GM21737 (cell line): ENCODE measurements around the gene CASTOR2.
"Not testable (repeated sequence)": the region's sequence is repeated elsewhere in the genome, so short reads cannot be mapped to it uniquely, and the experiment has no call there.

Experiments used
- ATAC-seq: cut with Tn5 transposase; IDR thresholded peaks from one replicate; pipeline ENCODE4 v1.9.1; 2021; ENCODE audit warnings: mild to moderate bottlenecking, moderate library complexity; ENCODE audit not compliant: unreplicated experiment

The CASTOR2 gene

DNA sequence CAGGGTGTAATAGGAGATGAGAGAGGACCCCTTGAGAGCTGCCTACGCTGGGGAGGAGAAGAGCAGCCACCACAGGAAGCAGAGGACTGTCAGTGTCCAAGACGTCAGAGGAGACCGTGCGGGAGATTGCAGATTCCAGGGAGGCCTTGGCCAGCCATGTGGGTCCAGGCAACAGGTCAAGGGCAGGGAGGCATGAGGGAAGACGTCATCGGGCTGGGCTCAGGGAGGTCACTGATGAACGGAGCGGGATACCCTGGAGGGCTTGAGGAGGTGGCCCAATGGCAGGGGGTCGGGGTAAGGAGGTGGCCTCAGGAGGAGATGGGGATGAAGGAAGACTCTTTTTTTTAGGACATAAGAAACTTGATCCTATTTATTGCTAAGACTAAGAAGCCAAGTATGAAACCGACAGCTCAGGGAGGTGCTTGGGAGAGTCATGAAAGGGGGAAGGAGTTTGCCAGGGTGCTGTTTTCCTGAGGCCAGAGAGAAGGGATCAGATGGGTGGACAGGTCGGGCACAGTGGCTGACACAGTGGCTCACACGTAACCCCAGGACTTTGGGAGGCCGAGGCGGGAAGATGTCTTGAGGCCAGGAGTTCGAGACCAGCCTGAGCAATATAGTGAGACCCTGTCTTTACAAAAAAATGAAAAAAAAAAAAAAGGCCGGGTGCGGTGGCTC lies 30.5 kb downstream of the CASTOR2 start:
- not testable (repeated sequence) for ATAC-seq

DNA sequence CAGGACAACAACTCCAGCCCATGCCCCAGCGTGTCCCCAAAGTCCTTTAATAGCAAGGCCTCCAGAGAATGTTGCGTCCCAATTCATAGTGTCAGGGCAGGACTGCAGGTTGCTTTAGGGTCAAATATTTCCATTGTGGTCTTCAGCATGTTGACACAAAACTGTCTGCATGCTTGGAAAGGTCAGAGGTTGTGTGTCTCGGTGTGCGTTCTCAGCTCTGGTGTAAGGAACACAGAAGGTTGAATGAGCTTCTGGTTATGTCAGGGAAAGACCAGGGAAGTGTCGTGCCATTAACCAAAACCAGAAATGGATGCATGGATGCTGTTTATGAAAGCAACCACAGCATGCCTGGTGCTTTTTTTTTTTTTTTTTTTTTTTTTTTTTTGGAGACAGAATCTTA lies 31.9 kb downstream of the CASTOR2 start:
- not testable (repeated sequence) for ATAC-seq

- ATAC-seq: not testable (repeated sequence)
Observed at GRCh38 chr7:74997811-74998210, 33.3 kb downstream of the CASTOR2 start.

- not testable (repeated sequence) for ATAC-seq
Observed at GRCh38 chr7:75001356-75001755, 36.9 kb downstream of the CASTOR2 start.

GRCh38 chr7:75010036-75010435 lies 45.5 kb downstream of the CASTOR2 start:
- ATAC-seq: no peak

DNA sequence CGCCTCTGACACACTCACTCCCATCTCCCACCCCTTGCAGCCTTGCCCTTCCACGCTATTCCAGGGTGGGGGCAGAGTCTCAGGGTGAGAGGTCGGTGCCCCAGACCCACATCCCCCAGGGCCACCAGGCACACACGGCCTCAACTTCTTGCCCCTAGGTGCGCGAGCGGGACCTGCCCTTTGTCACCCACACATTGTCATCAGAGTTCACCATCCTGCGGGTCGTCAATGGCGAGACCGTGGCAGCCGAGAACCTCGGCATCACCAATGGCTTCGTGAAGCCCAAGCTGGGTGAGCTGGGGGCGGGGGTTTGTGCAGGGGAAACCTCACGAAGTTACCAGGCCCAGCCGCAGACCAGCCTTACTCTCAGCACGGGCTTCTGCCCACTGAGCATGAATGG lies 53.3 kb downstream of the CASTOR2 start:
- no peak for ATAC-seq

GRCh38 chr7:75018570-75019364 lies 54.3 kb downstream of the CASTOR2 start:
- no peak for ATAC-seq

DNA sequence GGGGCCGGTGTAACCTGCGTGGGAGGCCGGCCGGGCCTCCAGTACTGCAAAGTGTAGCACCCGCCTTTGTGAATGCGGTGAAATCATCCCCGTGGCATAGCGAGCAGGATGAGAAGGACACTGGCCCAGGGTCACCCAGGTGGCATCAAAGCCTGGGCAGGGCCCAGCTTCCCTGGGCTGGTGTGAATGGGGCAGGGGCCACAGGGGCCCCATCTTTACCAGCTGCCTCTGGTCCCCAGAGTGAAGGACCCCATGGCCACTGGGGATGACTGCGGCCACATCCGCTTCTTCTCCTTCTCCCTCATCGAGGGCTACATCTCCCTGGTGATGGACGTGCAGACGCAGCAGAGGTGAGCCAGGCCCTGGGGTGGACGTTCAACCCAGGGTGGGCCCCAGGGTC lies 55.3 kb downstream of the CASTOR2 start:
- no peak for ATAC-seq

DNA sequence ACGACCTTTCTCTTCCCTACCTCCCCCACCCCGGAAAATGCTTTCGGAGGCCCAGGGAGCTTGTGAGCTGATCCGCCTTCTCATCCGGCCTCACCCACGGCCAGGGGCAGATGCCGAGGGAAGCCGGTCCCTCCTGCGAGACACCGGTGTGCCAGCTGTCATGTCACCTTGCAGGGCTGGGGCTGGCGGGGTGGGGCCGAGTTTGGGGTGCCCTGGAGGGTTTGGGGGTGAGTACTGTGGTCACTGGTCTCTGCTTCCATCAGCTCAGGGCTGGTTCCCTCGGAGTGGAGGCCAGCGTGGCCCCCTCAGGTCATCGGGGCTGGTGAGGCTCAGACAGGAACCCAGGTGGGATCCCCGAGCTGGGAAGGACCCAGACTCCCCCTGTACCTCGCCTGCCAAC lies 60.4 kb downstream of the CASTOR2 start:
- no peak for ATAC-seq

GRCh38 chr7:75028299-75028698 lies 63.8 kb downstream of the CASTOR2 start:
- ATAC-seq: no peak

GRCh38 chr7:75033064-75033463 lies 68.6 kb downstream of the CASTOR2 start:
- no peak for ATAC-seq

DNA sequence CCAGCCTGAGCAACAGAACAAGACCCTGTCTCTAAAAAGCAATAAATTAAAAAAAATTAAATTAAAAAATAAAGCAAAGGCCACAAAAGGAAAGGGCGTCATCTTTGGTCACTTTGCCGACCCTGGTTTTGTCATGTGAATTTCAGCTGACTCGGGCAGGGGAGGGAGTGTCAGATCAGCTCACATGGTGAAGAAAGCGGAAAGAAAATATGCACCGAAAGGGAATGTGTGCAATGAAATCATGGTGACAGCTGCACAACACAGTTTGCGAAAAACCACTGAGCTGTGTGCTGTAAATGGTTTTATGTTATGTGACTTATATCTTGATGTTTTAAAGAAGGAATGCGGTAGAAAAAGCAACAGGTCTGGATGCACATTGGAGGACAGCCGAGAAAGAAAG lies 69.3 kb downstream of the CASTOR2 start:
- ATAC-seq: no peak

DNA sequence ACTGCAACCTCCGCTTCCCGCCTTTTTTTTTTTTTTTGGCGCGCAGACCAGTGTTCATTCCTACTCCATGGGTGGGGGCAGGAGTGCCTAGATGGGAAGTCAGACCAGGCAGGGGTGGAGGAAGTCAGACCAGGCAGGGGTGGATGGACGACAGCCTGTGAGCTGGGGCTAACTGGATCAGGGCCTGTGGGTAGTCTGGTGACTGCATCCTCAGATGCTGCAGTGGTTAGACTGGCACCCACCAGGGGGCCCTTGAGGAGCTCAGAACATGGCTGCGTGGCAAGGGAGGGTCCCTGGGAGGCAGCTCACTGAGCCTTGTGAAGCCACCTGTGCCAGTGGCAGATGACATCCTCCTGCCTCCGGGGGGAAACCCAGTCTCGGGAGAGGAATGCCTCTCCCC lies 74.0 kb downstream of the CASTOR2 start:
- ATAC-seq: no peak

DNA sequence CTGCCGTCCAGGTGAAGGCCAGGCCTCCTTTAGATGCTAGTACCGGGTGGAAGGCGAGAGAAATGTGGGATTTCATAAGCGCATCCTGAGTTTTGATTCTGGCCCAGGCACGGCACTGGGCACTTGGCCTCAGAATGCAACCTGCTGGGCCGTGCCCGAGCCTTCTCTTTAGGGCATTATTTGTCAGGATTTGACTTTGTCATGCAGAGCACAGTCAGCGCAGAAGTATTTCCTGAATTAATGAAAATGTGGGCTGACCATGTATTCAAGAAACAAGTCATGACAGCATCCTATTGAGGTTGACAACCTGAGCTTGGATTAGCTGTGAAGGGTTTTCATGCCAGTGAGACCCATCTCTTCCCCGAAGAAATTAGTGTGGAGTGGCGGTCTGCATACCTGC lies 74.7 kb downstream of the CASTOR2 start:
- ATAC-seq: no peak

DNA sequence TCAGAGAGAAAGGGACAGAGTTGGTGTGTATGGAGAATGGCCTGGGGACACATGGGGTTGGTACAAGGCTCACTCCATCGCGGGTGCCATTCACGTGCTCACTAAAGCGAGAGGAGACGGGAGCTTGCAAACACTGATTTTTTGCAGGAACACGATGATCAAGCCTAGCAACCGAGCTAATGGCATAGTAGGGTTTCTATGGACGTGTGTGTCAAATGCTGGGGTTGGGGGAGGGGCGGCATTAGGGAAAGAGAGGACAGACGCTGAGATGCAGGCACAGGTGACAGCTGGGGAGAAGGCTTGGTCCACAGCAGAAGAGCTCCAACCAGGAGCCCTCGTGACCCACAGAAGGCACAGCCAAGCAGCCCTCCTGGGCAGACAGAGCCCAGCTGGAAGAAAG lies 75.2 kb downstream of the CASTOR2 start:
- ATAC-seq: no peak

DNA sequence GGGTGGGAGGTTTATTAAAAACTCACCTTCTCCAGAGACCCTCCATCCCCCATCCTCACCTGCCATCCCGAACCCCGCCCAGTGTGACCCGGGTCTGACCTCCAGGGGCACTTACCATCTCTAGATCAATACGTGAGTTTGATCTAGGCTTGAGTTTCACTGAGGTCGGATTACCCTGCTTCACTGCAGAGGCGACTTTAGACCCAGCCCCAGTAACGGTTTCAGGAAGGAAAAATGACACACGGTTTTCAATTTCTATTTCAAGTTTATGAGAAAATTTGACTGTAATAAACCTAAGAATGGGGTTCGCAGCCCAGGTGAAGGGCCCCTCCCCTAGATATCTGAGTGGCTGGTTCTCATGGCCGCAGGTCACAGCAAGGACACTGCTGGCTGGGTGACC lies 76.0 kb downstream of the CASTOR2 start:
- ATAC-seq: no peak

DNA sequence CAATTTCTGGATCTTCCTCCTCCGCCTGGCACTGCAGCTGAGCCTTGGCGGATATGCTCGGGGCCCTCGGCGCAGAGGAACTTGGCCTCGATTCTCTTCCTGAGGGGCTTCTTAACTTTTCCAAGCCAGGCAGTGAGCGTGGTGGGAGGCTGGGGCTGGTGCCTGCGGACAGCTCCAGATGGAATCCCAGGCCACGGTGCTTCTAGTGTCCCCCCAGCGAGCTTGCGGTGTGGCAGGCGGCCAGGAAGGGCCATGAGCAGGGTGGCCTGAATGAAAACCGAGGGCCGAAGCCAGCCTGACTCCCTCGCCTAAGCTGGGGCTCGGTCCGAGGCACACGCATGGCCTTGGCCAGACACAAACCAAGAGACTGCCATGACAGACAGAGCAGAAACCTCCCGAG lies 77.8 kb downstream of the CASTOR2 start:
- no peak for ATAC-seq

GRCh38 chr7:75042831-75043703 lies 78.6 kb downstream of the CASTOR2 start:
- ATAC-seq: no peak

DNA sequence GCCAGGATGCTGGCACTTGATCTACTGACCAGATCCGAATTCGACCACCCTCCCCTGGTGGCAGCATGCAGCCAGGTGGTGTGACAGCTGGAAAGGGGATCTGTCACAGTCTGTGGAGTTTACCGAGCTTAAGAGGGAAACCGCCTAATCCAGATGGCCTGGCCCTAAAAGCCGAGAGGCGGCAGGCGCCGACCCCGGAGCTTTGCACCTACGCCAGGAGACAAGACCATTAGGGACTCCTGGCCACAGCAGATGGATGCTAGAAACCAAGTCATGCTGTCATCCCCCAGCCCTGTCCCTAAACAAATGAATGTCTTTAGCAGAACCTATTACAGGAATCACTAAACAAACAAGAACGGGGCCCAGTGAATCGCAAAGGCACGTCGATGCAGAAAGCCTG lies 81.4 kb downstream of the CASTOR2 start:
- no peak for ATAC-seq

- no peak for ATAC-seq
Observed at GRCh38 chr7:75048435-75049379, 84.2 kb downstream of the CASTOR2 start.
